M059J (cell line): ENCODE results near the gene PRODH. TPM values are rescaled to one million over a fixed set of nuclear protein-coding genes. Genes with fewer than 3 reads are reported as not detected.
A peak's percentile ranks its signal among the peaks of the same experiment; 100 is the strongest.
"Not testable (repeated sequence)": the region's sequence is repeated elsewhere in the genome, so short reads cannot be mapped to it uniquely, and the experiment has no call there.

Source experiments
- DNase-seq: peaks from one replicate; pipeline ENCODE4 v3.0.0-alpha.2; 2012; ENCODE audit warnings: low read depth
- total RNA-seq: library from RNA; depleted of rRNA; stranded (reverse); fragments of >200 nt; shearing (Covaris generic); gene quantifications from 2 replicates; pipeline ENCODE4 v1.2.3, GENCODE V29; 2014

PRODH gene
- total RNA-seq, 1 experiment from 2014 or later: not detected

- DNase-seq: peak; percentile 13
Measured at GRCh38 chr22:18968011-18968749, 32.1 kb upstream of the PRODH start.

GRCh38 chr22:18967391-18968010, 31.4 kb upstream of the PRODH start:
- peak; percentile 53 for DNase-seq

GRCh38 chr22:18966748-18967147, 30.7 kb upstream of the PRODH start:
- peak; percentile 12 for DNase-seq

- no peak for DNase-seq
Measured at GRCh38 chr22:18965526-18966421, 29.7 kb upstream of the PRODH start.

GRCh38 chr22:18964501-18965265, 28.6 kb upstream of the PRODH start:
- DNase-seq: not testable (repeated sequence)

- not testable (repeated sequence) for DNase-seq
Measured at GRCh38 chr22:18964051-18964450, 28.0 kb upstream of the PRODH start.

- no peak for DNase-seq
Measured at GRCh38 chr22:18962308-18962635, 26.2 kb upstream of the PRODH start.

GRCh38 chr22:18961632-18962307, 25.7 kb upstream of the PRODH start:
- DNase-seq: not testable (repeated sequence)

GRCh38 chr22:18961201-18961600, 25.1 kb upstream of the PRODH start:
- DNase-seq: not testable (repeated sequence)

- not testable (repeated sequence) for DNase-seq
Measured at GRCh38 chr22:18960166-18960820, 24.2 kb upstream of the PRODH start.

GRCh38 chr22:18959741-18960140, 23.6 kb upstream of the PRODH start:
- not testable (repeated sequence) for DNase-seq

GRCh38 chr22:18959266-18959665, 23.2 kb upstream of the PRODH start:
- not testable (repeated sequence) for DNase-seq

GRCh38 chr22:18958738-18959137, 22.6 kb upstream of the PRODH start:
- DNase-seq: peak; percentile 90

- DNase-seq: peak; percentile 66
Measured at GRCh38 chr22:18958321-18958705, 22.2 kb upstream of the PRODH start.

- DNase-seq: not testable (repeated sequence)
Measured at GRCh38 chr22:18957621-18958320, 21.7 kb upstream of the PRODH start.

GRCh38 chr22:18956956-18957355, 20.9 kb upstream of the PRODH start:
- DNase-seq: not testable (repeated sequence)

GRCh38 chr22:18956121-18956895, 20.2 kb upstream of the PRODH start:
- not testable (repeated sequence) for DNase-seq

- DNase-seq: no peak
Measured at GRCh38 chr22:18955696-18956095, 19.6 kb upstream of the PRODH start.

GRCh38 chr22:18954990-18955571, 19.0 kb upstream of the PRODH start:
- no peak for DNase-seq
